IMR-90 (cell line): ENCODE measurements around the gene ALK. TPM values are rescaled to one million over a fixed set of nuclear protein-coding genes. Genes with fewer than 3 reads are reported as not detected.
A peak's percentile ranks its signal among the peaks of the same experiment; 100 is the strongest.

ENCODE experiments used
- ATAC-seq: fragments of 200-7000 bp; cut with Tn5 transposase; 2 replicates; pipeline ENCODE4 v1.9.1; 2020; ENCODE audit warnings: low read depth, mild to moderate bottlenecking, moderate library complexity
- BruUV-seq: library from RNA; stranded (reverse); fragments of 400-500 nt; replicated peaks from 2 replicates; lab custom pipeline; 2021; lab: Mats Ljungman, UMichigan
- CTCF ChIA-PET: fragments of 300-600 bp; formaldehyde crosslinking; extraction: SDS; loops from one replicate; lab custom pipeline; 2021; ENCODE audit warnings: antibody characterized with exemption; lab: Yijun Ruan, JAX
- POLR2A ChIA-PET: fragments of 300-600 bp; sonication (Branson Sonifier 250); formaldehyde crosslinking; loops from one replicate; lab custom pipeline; 2022; ENCODE audit warnings: antibody characterized with exemption; ENCODE audit not compliant: unreplicated experiment; lab: Charles Lee
- DNase-seq: peaks from one replicate; pipeline ENCODE4 v3.0.0; 2013
- H2AFZ ChIP-seq: replicated peaks from 2 replicates; pipeline ENCODE3; 2013; ENCODE audit warnings: low read length, mild to moderate bottlenecking; ENCODE audit not compliant: poor library complexity
- H2AK5ac ChIP-seq: 2 replicates; pipeline ENCODE4 v1.6.1; 2013; ENCODE audit warnings: low read depth, low read length, inconsistent platforms
- H2AK9ac ChIP-seq: replicated peaks from 2 replicates; pipeline ENCODE3; 2013; ENCODE audit warnings: mild to moderate bottlenecking, low read depth, low read length, moderate library complexity; ENCODE audit not compliant: poor library complexity
- H2BK120ac ChIP-seq: 2 replicates; pipeline ENCODE4 v1.6.1; 2013; ENCODE audit warnings: low read depth, low read length, inconsistent platforms
- H2BK15ac ChIP-seq: 3 replicates; pipeline ENCODE4 v1.6.1; 2013; ENCODE audit warnings: low read depth, low read length, inconsistent platforms
- H2BK20ac ChIP-seq: 2 replicates; pipeline ENCODE4 v1.6.1; 2013; ENCODE audit warnings: low read depth, mild to moderate bottlenecking, inconsistent platforms, low read length, moderate library complexity
- H2BK5ac ChIP-seq: 2 replicates; pipeline ENCODE4 v1.6.1; 2013; ENCODE audit warnings: mild to moderate bottlenecking, low read depth, low read length, inconsistent platforms; ENCODE audit not compliant: poor library complexity, severe bottlenecking
- H3K14ac ChIP-seq: replicated peaks from 2 replicates; pipeline ENCODE4 v1.6.1; 2013; ENCODE audit warnings: low read depth, low read length, inconsistent platforms
- H3K18ac ChIP-seq: 2 replicates; pipeline ENCODE4 v1.6.1; 2013; ENCODE audit warnings: low read depth, low read length, control low read depth
- H3K23ac ChIP-seq: 2 replicates; pipeline ENCODE4 v1.6.1; 2013; ENCODE audit warnings: low read depth, low read length, inconsistent platforms
- H3K27ac ChIP-seq: 2 replicates; pipeline ENCODE4 v1.5.1; 2013; ENCODE audit warnings: mild to moderate bottlenecking, control low read depth, low read length; ENCODE audit not compliant: insufficient read depth
- H3K27me3 ChIP-seq: 2 replicates; pipeline ENCODE4 v1.6.1; 2013; ENCODE audit warnings: low read length; ENCODE audit not compliant: control insufficient read depth, insufficient read depth
- H3K36me3 ChIP-seq: 2 replicates; pipeline ENCODE4 v1.6.1; 2013; ENCODE audit warnings: low read length, mixed read lengths; ENCODE audit not compliant: control insufficient read depth, insufficient read depth
- H3K4ac ChIP-seq: 2 replicates; pipeline ENCODE4 v1.6.1; 2013; ENCODE audit warnings: low read depth, low read length, inconsistent platforms
- H3K4me1 ChIP-seq: 2 replicates; pipeline ENCODE4 v1.6.1; 2013; ENCODE audit warnings: low read length, mixed read lengths; ENCODE audit not compliant: control insufficient read depth, insufficient read depth
- H3K4me2 ChIP-seq: 2 replicates; pipeline ENCODE4 v1.6.1; 2013; ENCODE audit warnings: low read depth, mild to moderate bottlenecking, control low read depth, low read length, moderate library complexity
- H3K4me3 ChIP-seq: 2 replicates; pipeline ENCODE4 v1.5.1; 2013; ENCODE audit warnings: low read depth, mild to moderate bottlenecking, control low read depth, low read length, moderate library complexity; ENCODE audit not compliant: insufficient read depth
- H3K56ac ChIP-seq: 2 replicates; pipeline ENCODE4 v1.6.1; 2013; ENCODE audit warnings: low read length, inconsistent platforms; ENCODE audit not compliant: insufficient read depth; ENCODE audit errors: extremely low read depth
- H3K79me1 ChIP-seq, 2 experiments: 2 replicates each; pipeline ENCODE4 v1.6.1; 2013; ENCODE audit warnings: low read length in 2 of 2, inconsistent platforms in 1 of 2, low read depth in 1 of 2
- H3K9ac ChIP-seq: 2 replicates; pipeline ENCODE4 v1.6.1; 2013; ENCODE audit warnings: low read depth, low read length, control low read depth
- H3K9me1 ChIP-seq: 2 replicates; pipeline ENCODE4 v1.6.1; 2013; ENCODE audit warnings: low read length, inconsistent platforms; ENCODE audit not compliant: insufficient read depth
- H3K9me3 ChIP-seq: 2 replicates; pipeline ENCODE4 v1.6.1; 2013; ENCODE audit warnings: low read length; ENCODE audit not compliant: control insufficient read depth, insufficient read depth
- H4K20me1 ChIP-seq: 2 replicates; pipeline ENCODE4 v1.6.1; 2013; ENCODE audit warnings: low read length, inconsistent platforms; ENCODE audit not compliant: insufficient read depth
- H4K5ac ChIP-seq: 2 replicates; pipeline ENCODE4 v1.6.1; 2013; ENCODE audit warnings: mild to moderate bottlenecking, low read depth, low read length, control low read depth
- H4K8ac ChIP-seq, 2 experiments: 2 replicates each; pipeline ENCODE4 v1.6.1; 2013; ENCODE audit warnings: low read depth in 2 of 2, low read length in 2 of 2, control low read depth in 1 of 2, inconsistent platforms in 1 of 2
- H4K91ac ChIP-seq: 2 replicates; pipeline ENCODE4 v1.6.1; 2013; ENCODE audit warnings: low read depth, low read length, inconsistent platforms; ENCODE audit not compliant: insufficient read depth
- CHD1 ChIP-seq: IDR thresholded peaks from 2 replicates; pipeline ENCODE4 v1.6.1; 2012; ENCODE audit warnings: low read depth, low read length, improper control_type of control experiment
- MAZ ChIP-seq: IDR thresholded peaks from 2 replicates; pipeline ENCODE4 v1.6.1; 2012; ENCODE audit warnings: low read depth, mild to moderate bottlenecking, low read length, improper control_type of control experiment, moderate library complexity, borderline replicate concordance
- WGBS, 2 experiments: methylation state at CpG; one replicate each; pipeline versions ENCODE4 v1.1.5 to v1.1.7; 2013; ENCODE audit warnings: missing lambda C conversion rate in 2 of 2; ENCODE audit not compliant: insufficient read length in 1 of 2; ENCODE audit errors: extremely low coverage in 2 of 2; 5-methylcytosine and 5-hydroxymethylcytosine counted together
- dilution Hi-C: fragments of 300-500 bp; cut with HindIII; formaldehyde crosslinking; loops from one replicate; pipeline ENCODE4 v1.14.3; 2018; ENCODE audit warnings: low sequenced_read_pairs; ENCODE audit not compliant: unreplicated experiment
- in situ Hi-C: fragments of 300-500 bp; cut with MboI; formaldehyde crosslinking; loops from 3 replicates; pipeline ENCODE4 v1.14.3; 2019; ENCODE audit warnings: low sequenced_read_pairs, inconsistent platforms, mixed read lengths
- intact Hi-C: fragments of 100-400 bp; cut with micrococcal nuclease; formaldehyde crosslinking; loops from 2 replicates; pipeline ENCODE4 v1.10.0; 2022
- polyA plus RNA-seq, 3 experiments: library from polyadenylated mRNA; depleted of rRNA; stranded (reverse); fragments of >200 nt; gene quantifications; 2 replicates each; pipeline ENCODE4 v1.2.3, GENCODE V29; 2012; ENCODE audit warnings: low replicate concordance in 1 of 3
- total RNA-seq: library from RNA; depleted of rRNA; stranded (reverse); fragments of >200 nt; gene quantifications from 2 replicates; pipeline ENCODE4 v1.2.3, GENCODE V29; 2012

ALK gene
- total and polyA plus RNA-seq, 2 of the 4 experiments (the other 2 are of a cell fraction): not detected

GRCh38 chr2:29201979-29202378 lies 719.4 kb downstream of the ALK start:
- Histone ChIP-seq H3K27ac (no peak overlapping the region), H3K9me3 (no peaks in the 10 kb centered on the region), H2BK15ac (no peak overlapping the region), H4K5ac (no peak overlapping the region), H2AFZ (peak overlapping the region; percentile 60), H3K4me2 (peak overlapping the region; percentile 5), H4K20me1 (no peaks in the 10 kb centered on the region), H3K4me3 (no peak overlapping the region), H3K18ac (no peak overlapping the region), H2AK9ac (no peak overlapping the region), H2BK120ac (no peak overlapping the region), H3K9me1 (peaks cover under 1% of the 10 kb centered on the region; the same call in 1 of the 2 replicates), H3K36me3 (no peaks in the 10 kb centered on the region), H3K27me3 (no peaks in the 10 kb centered on the region), H2BK20ac (no peak overlapping the region), H3K14ac (no peak overlapping the region), H3K79me1 (no peaks in the 10 kb centered on the region), H2AK5ac (no peak overlapping the region), H3K9ac (no peak overlapping the region), H3K4ac (no peak overlapping the region), H3K4me1 (peaks cover 4% of the 10 kb centered on the region), H3K23ac (no peak overlapping the region), H3K56ac (no peak overlapping the region), H4K91ac (no peak overlapping the region), H4K8ac (no peak overlapping the region), H2BK5ac (no peak overlapping the region)
- CTCF ChIA-PET: interaction anchor here (0.6 kb wide), 2 partner anchors 25 to 226 kb away, joined by 3 read pairs; no protein-coding TSS in a partner anchor
- DNase-seq: no peak
- no CpG with 5 or more reads among the region's 5 CpGs for WGBS, 2 experiments
- in situ Hi-C loops: no loop called here
- no peak for TF ChIP-seq CHD1
- no peak for TF ChIP-seq MAZ
- POLR2A ChIA-PET: interaction anchor here (0.5 kb wide), 1 partner anchor 646 kb away, joined by 3 read pairs; no protein-coding TSS in a partner anchor
- no TSS peak for BruUV-seq
- dilution Hi-C loops: no loop called here
- intact Hi-C loops: no loop called here
- peak; percentile 43 for ATAC-seq
